Choroid plexus epithelial cell (primary cell): Measurements from ENCODE around the gene NOPCHAP1.
A peak's percentile ranks its signal among the peaks of the same experiment; 100 is the strongest.

Source experiments
- DNase-seq: peaks from one replicate; pipeline ENCODE4 v3.0.0-alpha.2; 2010; ENCODE audit warnings: low read depth
- H3K4me3 ChIP-seq: 2 replicates; pipeline ENCODE4 v1.5.1; 2011; ENCODE audit warnings: low read depth, mild to moderate bottlenecking, control low read depth, low read length, moderate library complexity
- TF ChIP-seq, protein P1 (sequence below): conservative IDR thresholded peaks from 2 replicates; pipeline ENCODE4 v1.5.1; 2011; ENCODE audit warnings: low read depth, mild to moderate bottlenecking, control low read depth, inconsistent platforms, low read length, moderate library complexity

NOPCHAP1 gene

GRCh38 chr12:104951759-104952509 is 34.2 kb upstream of the NOPCHAP1 start:
- TF ChIP-seq, protein P1, sequence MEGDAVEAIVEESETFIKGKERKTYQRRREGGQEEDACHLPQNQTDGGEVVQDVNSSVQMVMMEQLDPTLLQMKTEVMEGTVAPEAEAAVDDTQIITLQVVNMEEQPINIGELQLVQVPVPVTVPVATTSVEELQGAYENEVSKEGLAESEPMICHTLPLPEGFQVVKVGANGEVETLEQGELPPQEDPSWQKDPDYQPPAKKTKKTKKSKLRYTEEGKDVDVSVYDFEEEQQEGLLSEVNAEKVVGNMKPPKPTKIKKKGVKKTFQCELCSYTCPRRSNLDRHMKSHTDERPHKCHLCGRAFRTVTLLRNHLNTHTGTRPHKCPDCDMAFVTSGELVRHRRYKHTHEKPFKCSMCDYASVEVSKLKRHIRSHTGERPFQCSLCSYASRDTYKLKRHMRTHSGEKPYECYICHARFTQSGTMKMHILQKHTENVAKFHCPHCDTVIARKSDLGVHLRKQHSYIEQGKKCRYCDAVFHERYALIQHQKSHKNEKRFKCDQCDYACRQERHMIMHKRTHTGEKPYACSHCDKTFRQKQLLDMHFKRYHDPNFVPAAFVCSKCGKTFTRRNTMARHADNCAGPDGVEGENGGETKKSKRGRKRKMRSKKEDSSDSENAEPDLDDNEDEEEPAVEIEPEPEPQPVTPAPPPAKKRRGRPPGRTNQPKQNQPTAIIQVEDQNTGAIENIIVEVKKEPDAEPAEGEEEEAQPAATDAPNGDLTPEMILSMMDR, result no peak
- H3K4me3 ChIP-seq, result no peak overlapping the region
- DNase-seq, result peak; percentile 75

DNA sequence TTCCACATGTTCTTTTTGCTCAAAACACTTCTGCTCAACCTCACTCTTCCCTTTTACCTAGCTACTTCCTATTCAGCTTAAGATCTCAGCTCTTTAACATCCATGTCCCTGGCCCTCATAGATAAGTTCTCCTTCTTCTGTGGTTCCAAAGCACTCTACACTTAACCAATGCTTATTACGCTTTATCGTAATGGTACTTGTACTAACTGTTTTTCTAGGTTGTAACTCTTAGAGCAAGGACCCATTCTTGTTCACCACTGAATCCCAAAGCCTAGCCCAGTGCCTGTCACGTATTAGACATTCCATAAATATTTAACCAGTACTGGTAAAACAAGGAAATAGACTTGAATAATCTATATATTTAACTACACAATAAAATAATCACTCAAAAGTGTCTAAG is 33.3 kb upstream of the NOPCHAP1 start:
- no peak overlapping the region for H3K4me3 ChIP-seq
- TF ChIP-seq, protein P1, result no peak
- no peak for DNase-seq

DNA sequence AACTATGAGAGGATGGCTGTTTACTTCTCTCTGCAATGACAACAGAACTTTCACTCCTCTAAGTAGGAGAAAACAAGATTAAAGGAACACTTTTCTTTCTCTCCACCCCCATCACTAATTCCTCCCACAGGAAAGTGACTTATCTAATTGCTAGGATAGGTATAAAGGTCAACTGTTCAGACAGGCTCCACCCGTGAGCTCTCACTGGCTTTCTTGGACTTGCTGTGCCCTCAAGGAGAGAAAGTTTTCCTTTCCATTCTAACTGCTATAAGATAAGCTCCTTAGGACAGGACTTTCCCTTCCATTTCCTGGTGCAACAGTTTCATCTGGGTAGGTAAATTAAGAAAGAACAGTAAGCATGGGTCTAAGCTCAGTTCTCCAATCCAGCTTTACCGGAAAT is 32.8 kb upstream of the NOPCHAP1 start:
- no peak for DNase-seq
- no peak overlapping the region for H3K4me3 ChIP-seq
- TF ChIP-seq, protein P1, result no peak

DNA sequence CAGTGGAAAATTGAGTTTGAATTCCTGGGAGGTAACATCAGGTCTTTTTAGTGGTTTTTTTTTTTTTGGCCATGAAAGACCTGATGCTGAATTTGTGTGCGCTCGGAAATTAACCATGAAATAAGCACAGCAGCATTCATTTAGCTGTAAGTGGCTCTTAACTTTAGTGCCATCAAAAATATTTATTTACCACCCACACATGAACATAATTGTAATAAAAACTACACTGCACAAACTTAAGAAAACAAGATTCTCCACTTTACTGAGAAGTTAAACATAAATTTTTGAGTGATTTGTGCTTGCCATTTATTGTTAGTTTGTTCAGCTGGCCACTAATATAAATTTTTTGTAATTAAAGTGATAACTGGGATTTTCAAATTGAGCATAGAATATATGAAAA is 30.4 kb upstream of the NOPCHAP1 start:
- TF ChIP-seq, protein P1, result no peak
- H3K4me3 ChIP-seq, result no peak overlapping the region
- no peak for DNase-seq

GRCh38 chr12:104956870-104957718 is 29.0 kb upstream of the NOPCHAP1 start:
- peak overlapping the region; percentile 85 for H3K4me3 ChIP-seq
- TF ChIP-seq, protein P1, result no peak
- no peak for DNase-seq

GRCh38 chr12:104957719-104958000 is 28.5 kb upstream of the NOPCHAP1 start:
- H3K4me3 ChIP-seq, result peak overlapping the region; percentile 85
- DNase-seq, result no peak
- TF ChIP-seq, protein P1, result no peak
